Stomach (tissue), 19 donors: Measurements from ENCODE around the gene DHDH. TPM values are rescaled to one million over a fixed set of nuclear protein-coding genes. Genes with fewer than 3 reads are reported as not detected.
"Not testable (repeated sequence)": the region's sequence is repeated elsewhere in the genome, so short reads cannot be mapped to it uniquely, and the experiment has no call there.

Source experiments
- DNase-seq, 2 donors: peaks; one replicate each; pipeline versions ENCODE4 v3.0.0 to v3.0.0-alpha.2; 2013 to 2019
- H3K27ac ChIP-seq, 5 donors: fragments of 200-600 bp in 4 of 5; sonication (generic) in 4 of 5; one replicate each; pipeline ENCODE4 v1.5.1; 2013 to 2019; ENCODE audit warnings: mild to moderate bottlenecking in 1 of 5, moderate library complexity in 1 of 5
- H3K27me3 ChIP-seq, 3 donors: fragments of 200-600 bp; sonication (generic); one replicate each; pipeline ENCODE4 v1.5.1; 2017 to 2019; ENCODE audit warnings: mixed run types in 1 of 3
- H3K36me3 ChIP-seq, 4 donors: fragments of 200-600 bp; sonication (generic); 1 replicate in 3 of 4; 2 replicates in 1 of 4; pipeline ENCODE4 v1.5.1; 2016 to 2019
- H3K4me1 ChIP-seq, 4 donors: fragments of 200-600 bp; sonication (generic); one replicate each; pipeline ENCODE4 v1.5.1; 2016 to 2019
- H3K4me3 ChIP-seq, 4 donors: fragments of 200-600 bp; sonication (generic) in 3 of 4; one replicate each; pipeline ENCODE4 v1.5.1; 2016 to 2019; ENCODE audit warnings: mild to moderate bottlenecking in 1 of 4
- H3K9me3 ChIP-seq, 4 donors: fragments of 200-600 bp; sonication (generic); one replicate each; pipeline ENCODE4 v1.5.1; 2016 to 2019
- CTCF ChIP-seq, 7 experiments: fragments of 450-650 bp in 4 of 7; fragments of 200-600 bp in 3 of 7; sonication (generic) in 3 of 7; IDR thresholded peaks; one replicate each; pipeline ENCODE4 v1.5.1; 2016 to 2019; ENCODE audit warnings: antibody characterized with exemption in 7 of 7, control low read depth in 2 of 7, mild to moderate bottlenecking in 1 of 7
- EP300 ChIP-seq: sonication (generic); formaldehyde crosslinking; IDR thresholded peaks from one replicate; pipeline ENCODE4 v1.6.1; 2017; ENCODE audit warnings: antibody characterized with exemption
- POLR2A ChIP-seq, 4 donors: fragments of 450-650 bp; IDR thresholded peaks; one replicate each; pipeline ENCODE4 v1.6.1; 2016; ENCODE audit warnings: antibody characterized with exemption in 4 of 4, control low read depth in 2 of 4, mild to moderate bottlenecking in 1 of 4, moderate library complexity in 1 of 4
- POLR2AphosphoS5 ChIP-seq, 3 donors: sonication (generic); formaldehyde crosslinking; IDR thresholded peaks; one replicate each; pipeline ENCODE4 v1.6.1; 2016; ENCODE audit warnings: antibody characterized with exemption in 3 of 3
- WGBS, 5 donors: extraction: QIAGEN DNeasy Blood & Tissue Kit in 3 of 5; methylation state at CpG; one replicate each; pipeline versions ENCODE4 v1.1.5 to v1.1.7; 2013 to 2018; 5-methylcytosine and 5-hydroxymethylcytosine counted together
- intact Hi-C: fragments of 100-400 bp; cut with DNase I; formaldehyde crosslinking; loops from one replicate; pipeline ENCODE4 v1.15.1; 2023; ENCODE audit warnings: low total_unique reads
- long read RNA-seq, 10 donors: transcript quantifications; one replicate each; lab custom pipeline, GENCODE V29; 2026
- polyA plus RNA-seq, 3 donors: library from polyadenylated mRNA; stranded (reverse); fragments of 200-250 nt; gene quantifications; one replicate each; pipeline ENCODE4 v1.2.3, GENCODE V29; 2013
- total RNA-seq, 5 donors: library from RNA; depleted of rRNA; stranded (reverse); fragments of >200 nt; gene quantifications; one replicate each; pipeline versions ENCODE4 v1.1.0 to v1.2.3, GENCODE V29; 2014 to 2016
- donor health status: healthy with polysubstance abuse.
- donor health status: Bipolar disorder and iron deficiency.
- donor health status: healthy.

The DHDH gene
- total RNA-seq (under 1 TPM in 1 of 5 donors, not detected in 4; 0.89 TPM), polyA plus RNA-seq (1 to 10 TPM in 1 of 3 donors, under 1 TPM in 1, not detected in 1; 0.93 to 1.2 TPM)
- long read RNA-seq, donor 1: 0 reads
- long read RNA-seq, donor 2, partial matches to known transcripts: 0 of 2 reads
- long read RNA-seq, donor 2, other reads (novel, unspliced or antisense): 0 of 2 reads
- long read RNA-seq, donor 3: 0 reads
- long read RNA-seq, donor 4: 0 reads
- long read RNA-seq, donor 5, partial matches to known transcripts: 0 of 1 reads
- long read RNA-seq, donor 5, other reads (novel, unspliced or antisense): 0 of 1 reads
- long read RNA-seq, donor 6, partial matches to known transcripts: 0 of 2 reads
- long read RNA-seq, donor 6, other reads (novel, unspliced or antisense): 0 of 2 reads
- long read RNA-seq, donor 7, partial matches to known transcripts: 0 of 1 reads
- long read RNA-seq, donor 7, other reads (novel, unspliced or antisense): 0 of 1 reads
- long read RNA-seq, donor 8: 0 reads
- long read RNA-seq, donor 9: 0 reads
- long read RNA-seq, donor 10: 0 reads

GRCh38 chr19:48933382-48933932, at the start of gene DHDH:
Gene DHDH, plus strand, starts transcription at chr19:48933699. Its CDS starts 23 bp downstream, at chr19:48933722.
- Histone ChIP-seq H3K4me3 (peak within 1 kb of the TSS; percentile 47 to 56 (median 50)), H3K4me1 (peaks cover 5 to 20% (median 13%) of the 10 kb centered on the region in 4 donors), H3K27ac (peak within 1 kb of the TSS in 3 of 5 donors; percentile 6 to 33 (median 9)), H3K9me3 (no peaks in the 10 kb centered on the region), H3K27me3 (peaks cover 0 to 9% (median 0%) of the 10 kb centered on the region in 3 donors), H3K36me3 (no peaks in the 10 kb centered on the region)
- intact Hi-C loops: no loop called here
- no peak for TF ChIP-seq CTCF (IDR thresholded peaks at IDR 0.05)
- TF ChIP-seq POLR2A (IDR thresholded peaks at IDR 0.05): no peak
- no peak for TF ChIP-seq EP300
- TF ChIP-seq POLR2AphosphoS5 (IDR thresholded peaks at IDR 0.05): peak; percentile 44 to 77 (median 60)
- DNase-seq: peak; percentile 94
- 0 to 1% (median 1%) methylated on average over 32 to 43 of the region's 43 CpGs for WGBS, 5 donors

DNA sequence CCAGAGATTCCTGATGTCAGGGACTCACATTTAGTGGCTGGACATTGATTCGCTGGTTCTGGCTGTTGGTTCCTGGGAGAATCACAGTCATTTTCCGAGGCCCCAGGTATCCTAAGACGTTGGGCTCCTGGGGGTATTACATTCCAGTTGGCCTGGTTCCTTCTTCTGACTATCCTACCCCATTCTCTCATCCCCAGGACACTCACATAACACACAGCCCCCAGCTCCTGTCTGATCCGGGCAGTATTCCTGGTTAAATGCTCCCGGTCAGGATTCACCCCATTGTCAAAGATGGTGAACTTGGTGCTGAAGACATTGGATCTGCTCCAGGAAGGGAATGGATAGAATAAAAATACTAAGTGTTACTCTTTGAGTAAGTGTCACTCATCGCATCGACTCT, 49.8 kb upstream of the DHDH start:
- intact Hi-C loops: no loop called here
- Histone ChIP-seq H3K27ac (no peak overlapping the region), H3K9me3 (no peaks in the 10 kb centered on the region), H3K4me1 (peaks cover 8 to 27% (median 10%) of the 10 kb centered on the region in 4 donors), H3K4me3 (no peak overlapping the region), H3K36me3 (peaks cover 0 to 7% (median 2%) of the 10 kb centered on the region in 4 donors), H3K27me3 (no peaks in the 10 kb centered on the region)
- no peak for DNase-seq
- TF ChIP-seq POLR2A (IDR thresholded peaks at IDR 0.05): no peak
- 89 to 98% (median 98%) methylated on average over 6 to 7 of the region's 7 CpGs for WGBS, 5 donors

DNA sequence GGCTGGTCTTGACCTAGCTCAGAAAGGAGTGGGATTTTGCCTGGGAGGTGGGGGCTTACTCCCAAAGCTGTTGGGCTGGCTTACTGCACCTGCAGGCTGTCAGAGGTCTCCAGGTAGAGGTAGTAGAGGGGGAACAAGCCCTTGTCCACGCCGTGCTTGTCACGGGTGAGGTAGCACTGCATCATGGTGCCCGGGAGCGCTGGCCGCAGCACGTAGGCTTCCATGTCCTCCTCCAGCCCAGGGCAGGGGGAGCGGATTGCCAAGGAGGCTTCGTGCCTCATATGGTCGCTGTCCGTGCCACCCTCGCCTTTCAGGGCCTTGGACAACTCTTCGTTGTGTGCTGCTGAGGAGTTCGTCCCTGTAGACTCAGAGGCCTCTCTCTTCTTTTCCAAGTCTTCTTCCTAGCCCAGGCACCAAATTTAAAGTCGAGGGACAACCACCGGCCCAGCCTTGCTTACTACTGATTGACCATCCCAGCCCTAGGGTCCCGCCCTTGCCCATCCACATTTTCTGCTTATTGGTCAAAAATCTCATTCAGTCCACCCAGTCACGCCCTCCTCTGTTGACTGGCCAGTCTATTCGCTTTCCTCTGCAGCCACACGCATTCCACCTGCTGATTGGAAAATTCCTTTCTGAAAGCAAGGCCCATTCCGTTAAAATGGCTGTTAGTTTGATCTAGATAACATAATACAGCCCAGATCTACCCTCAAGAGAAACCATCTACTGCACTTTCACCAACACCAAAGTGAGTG, 45.5 kb upstream of the DHDH start:
- intact Hi-C loops: no loop called here
- Histone ChIP-seq H3K4me1 (peaks cover 0 to under 1% (median 0%) of the 10 kb centered on the region in 4 donors), H3K36me3 (no peaks in the 10 kb centered on the region), H3K27ac (no peak overlapping the region), H3K4me3 (no peak overlapping the region), H3K9me3 (no peaks in the 10 kb centered on the region), H3K27me3 (no peaks in the 10 kb centered on the region)
- WGBS, 5 donors: 83 to 93% (median 91%) methylated on average over 14 to 21 of the region's 21 CpGs
- no peak for TF ChIP-seq POLR2A (IDR thresholded peaks at IDR 0.05)
- TF ChIP-seq EP300: no peak
- no peak for TF ChIP-seq CTCF (IDR thresholded peaks at IDR 0.05)
- TF ChIP-seq POLR2AphosphoS5 (IDR thresholded peaks at IDR 0.05): no peak
- no peak for DNase-seq

- WGBS, 5 donors: 40 to 73% (median 66%) methylated on average over 1 to 3 of the region's 3 CpGs
- DNase-seq, intact Hi-C loops: not testable (repeated sequence)
Observed at GRCh38 chr19:48889496-48889895, 44.0 kb upstream of the DHDH start.

GRCh38 chr19:48890551-48890950, 42.9 kb upstream of the DHDH start:
- Histone ChIP-seq H3K27me3 (peaks cover 0 to 18% (median 0%) of the 10 kb centered on the region in 3 donors), H3K4me3 (no peak overlapping the region), H3K9me3 (no peaks in the 10 kb centered on the region), H3K27ac (no peak overlapping the region), H3K4me1 (peaks cover 0 to 6% (median 2%) of the 10 kb centered on the region in 4 donors), H3K36me3 (no peaks in the 10 kb centered on the region)
- DNase-seq: no peak
- WGBS, 5 donors: 73 to 87% (median 76%) methylated on average over 4 of the region's 4 CpGs
- no peak for TF ChIP-seq POLR2A (IDR thresholded peaks at IDR 0.05)
- TF ChIP-seq CTCF (IDR thresholded peaks at IDR 0.05): no peak
- no peak for TF ChIP-seq POLR2AphosphoS5 (IDR thresholded peaks at IDR 0.05)
- TF ChIP-seq EP300: no peak
- intact Hi-C loops: no loop called here

More at GRCh38 chr19:48889496-48889895, 44.0 kb upstream of the DHDH start:
- H3K36me3 ChIP-seq, H3K4me1 ChIP-seq, H3K4me3 ChIP-seq, H3K27ac ChIP-seq, H3K27me3 ChIP-seq, H3K9me3 ChIP-seq: not testable (repeated sequence)
